ENCODE results near the gene RBKS. TPM values are rescaled to one million over a fixed set of nuclear protein-coding genes. Genes with fewer than 3 reads are reported as not detected.

The RBKS gene
- total RNA-seq, 3 donors from 2014 or later: 5.9 to 10.6 (median 10.3) TPM

DNA sequence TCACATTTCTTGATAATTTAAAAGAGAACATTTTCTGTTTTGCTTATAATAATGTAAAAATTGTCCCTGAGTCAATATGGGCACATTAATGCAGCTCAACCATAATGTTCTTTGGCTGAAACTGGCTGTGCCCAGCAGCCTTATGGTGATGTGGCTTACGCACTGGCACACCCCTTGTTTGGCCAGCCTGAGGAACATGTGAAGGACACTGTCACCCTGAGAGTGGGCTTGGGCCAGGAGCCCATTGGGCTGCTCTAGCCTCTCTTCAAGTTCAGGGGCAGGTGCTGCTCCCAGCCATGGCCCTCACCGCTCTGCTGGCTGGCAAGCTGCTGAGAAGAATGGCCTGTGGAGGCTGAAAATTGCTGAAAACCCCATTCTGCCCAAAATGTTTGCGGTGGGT lies 81.2 kb downstream of the RBKS start:
- TF ChIP-seq, protein P1, sequence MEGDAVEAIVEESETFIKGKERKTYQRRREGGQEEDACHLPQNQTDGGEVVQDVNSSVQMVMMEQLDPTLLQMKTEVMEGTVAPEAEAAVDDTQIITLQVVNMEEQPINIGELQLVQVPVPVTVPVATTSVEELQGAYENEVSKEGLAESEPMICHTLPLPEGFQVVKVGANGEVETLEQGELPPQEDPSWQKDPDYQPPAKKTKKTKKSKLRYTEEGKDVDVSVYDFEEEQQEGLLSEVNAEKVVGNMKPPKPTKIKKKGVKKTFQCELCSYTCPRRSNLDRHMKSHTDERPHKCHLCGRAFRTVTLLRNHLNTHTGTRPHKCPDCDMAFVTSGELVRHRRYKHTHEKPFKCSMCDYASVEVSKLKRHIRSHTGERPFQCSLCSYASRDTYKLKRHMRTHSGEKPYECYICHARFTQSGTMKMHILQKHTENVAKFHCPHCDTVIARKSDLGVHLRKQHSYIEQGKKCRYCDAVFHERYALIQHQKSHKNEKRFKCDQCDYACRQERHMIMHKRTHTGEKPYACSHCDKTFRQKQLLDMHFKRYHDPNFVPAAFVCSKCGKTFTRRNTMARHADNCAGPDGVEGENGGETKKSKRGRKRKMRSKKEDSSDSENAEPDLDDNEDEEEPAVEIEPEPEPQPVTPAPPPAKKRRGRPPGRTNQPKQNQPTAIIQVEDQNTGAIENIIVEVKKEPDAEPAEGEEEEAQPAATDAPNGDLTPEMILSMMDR (IDR thresholded peaks at IDR 0.05): no peak
- no peak for DNase-seq
- intact Hi-C loops (cut with DNase I, micrococcal nuclease): no loop called here

DNA sequence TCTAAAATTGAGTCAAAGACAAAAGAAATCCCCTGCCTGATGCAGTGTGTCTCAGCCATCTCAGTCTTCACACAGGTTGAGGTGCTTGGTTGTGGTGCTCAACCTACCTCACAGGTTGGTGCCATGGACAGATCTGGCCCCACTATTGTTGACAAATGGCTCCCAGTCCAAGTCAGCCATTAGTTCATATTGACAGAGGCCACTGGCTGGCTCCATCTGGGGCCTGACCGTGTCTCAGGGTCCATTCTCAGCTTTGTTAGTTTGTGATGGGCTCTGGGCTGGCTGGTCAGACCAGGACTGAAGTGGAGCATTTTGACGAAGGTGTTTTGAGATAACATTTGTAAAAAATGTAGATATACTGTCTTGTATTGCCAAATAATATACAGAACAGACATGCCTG lies 81.8 kb downstream of the RBKS start:
- Histone ChIP-seq H3K9me3 (no peaks in the 10 kb centered on the region), H3K4me3 (no peak overlapping the region), H3K4me1 (ENCODE audit: low read depth) (no peaks in the 10 kb centered on the region), H3K36me3 (ENCODE audit: low read depth) (no peaks in the 10 kb centered on the region)
- intact Hi-C loops (cut with DNase I, micrococcal nuclease): no loop called here
- DNase-seq (no peak), ATAC-seq (no peak)
- TF ChIP-seq, protein P1 (IDR thresholded peaks at IDR 0.05): no peak

More for the DNA sequence above, 81.2 kb downstream of the RBKS start:
- Histone ChIP-seq H3K4me1 (ENCODE audit: low read depth) (no peaks in the 10 kb centered on the region), H3K9me3 (no peaks in the 10 kb centered on the region), H3K4me3 (no peak overlapping the region), H3K36me3 (ENCODE audit: low read depth) (no peaks in the 10 kb centered on the region)
- ATAC-seq: no peak

DNA sequence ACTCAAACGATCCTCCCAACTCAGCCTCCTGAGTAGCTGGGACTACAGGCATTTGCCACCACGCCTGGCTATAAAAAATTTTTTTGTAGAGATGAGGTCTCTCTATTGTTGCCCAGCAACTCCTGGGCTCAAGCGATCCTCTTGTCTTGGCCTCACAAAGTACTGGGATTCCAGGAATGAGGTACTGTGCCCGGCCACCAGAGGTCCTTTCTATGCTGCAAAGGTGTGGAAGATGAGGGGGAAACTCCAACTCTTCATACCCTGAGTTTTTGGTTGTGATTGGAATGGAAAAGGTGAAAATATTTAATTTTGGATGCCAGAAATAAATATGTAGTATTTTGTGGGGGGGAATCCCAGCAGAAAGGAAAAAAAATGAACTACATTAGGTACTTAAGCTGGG lies 82.7 kb downstream of the RBKS start:
- DNase-seq (peak in 2 of 3 donors; percentile 58 to 64), ATAC-seq (peak; percentile 71)
- H3K9me3 ChIP-seq: no peaks in the 10 kb centered on the region
- no peak overlapping the region for H3K4me3 ChIP-seq
- TF ChIP-seq, protein P1 (IDR thresholded peaks at IDR 0.05): peak; percentile 37
- H3K36me3 ChIP-seq (ENCODE audit: low read depth): no peaks in the 10 kb centered on the region
- intact Hi-C loops (cut with DNase I, micrococcal nuclease): no loop called here
- no peaks in the 10 kb centered on the region for H3K4me1 ChIP-seq (ENCODE audit: low read depth)

DNA sequence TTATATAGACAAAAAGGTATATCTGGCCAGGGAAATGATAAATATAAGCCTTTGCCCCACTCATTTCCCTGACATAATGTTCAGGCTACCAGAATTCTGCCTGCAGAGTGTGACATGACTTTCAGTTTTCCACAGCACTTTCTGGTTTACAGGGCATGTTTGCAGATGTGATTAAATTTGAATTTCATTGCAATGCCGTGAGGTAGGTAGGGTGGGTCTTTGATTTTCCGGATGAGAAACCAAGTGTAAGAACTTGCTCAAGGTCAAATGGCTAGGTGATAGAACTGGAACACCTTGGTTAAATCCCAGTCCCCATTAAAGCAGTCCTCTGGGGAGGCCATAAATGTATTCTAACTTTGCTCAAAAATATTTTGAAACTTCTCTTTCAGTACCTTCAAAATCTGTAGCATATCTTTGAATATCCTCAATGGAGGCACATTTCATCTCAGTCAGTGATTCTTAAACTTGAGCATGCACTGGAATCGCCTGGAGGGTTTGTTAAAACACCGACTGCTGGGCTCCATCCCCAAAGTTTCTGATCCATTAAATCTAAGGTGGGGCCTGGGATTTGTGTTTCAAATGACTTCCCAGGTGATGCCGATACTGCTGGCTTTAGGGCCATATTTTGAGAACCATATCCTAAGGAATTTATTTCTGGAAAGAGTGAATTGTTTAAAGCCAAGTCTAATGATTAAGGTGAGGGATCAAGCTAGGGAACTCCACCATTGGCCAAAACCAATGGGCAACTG lies 83.7 kb downstream of the RBKS start:
- DNase-seq (no peak), ATAC-seq (no peak)
- Histone ChIP-seq H3K4me3 (no peak overlapping the region), H3K4me1 (ENCODE audit: low read depth) (no peaks in the 10 kb centered on the region), H3K36me3 (ENCODE audit: low read depth) (no peaks in the 10 kb centered on the region), H3K9me3 (no peaks in the 10 kb centered on the region)
- TF ChIP-seq, protein P1 (IDR thresholded peaks at IDR 0.05): no peak
- intact Hi-C loops (cut with DNase I, micrococcal nuclease): no loop called here

DNA sequence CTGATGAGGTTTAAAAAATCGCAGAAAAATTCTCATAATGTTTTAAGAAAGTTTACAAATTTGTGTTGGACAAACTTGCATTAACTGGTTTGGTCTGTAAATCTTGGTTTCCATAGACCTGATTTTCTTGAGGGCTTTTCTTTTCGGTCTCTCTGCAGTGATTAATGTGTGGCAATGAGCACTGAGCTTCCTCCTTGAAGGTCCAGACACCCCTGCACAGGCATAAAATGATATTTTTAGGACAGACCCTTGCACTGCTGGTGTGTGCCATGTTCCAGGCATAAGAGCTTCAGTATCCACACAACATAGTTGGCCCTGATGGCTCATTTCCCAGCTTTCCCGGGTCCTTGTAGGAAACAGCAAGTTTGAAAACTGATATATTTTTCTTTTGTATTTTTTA lies 85.0 kb downstream of the RBKS start:
- H3K36me3 ChIP-seq (ENCODE audit: low read depth): no peaks in the 10 kb centered on the region
- ATAC-seq: no peak

More for the DNA sequence above, 85.0 kb downstream of the RBKS start:
- intact Hi-C loops (cut with DNase I, micrococcal nuclease): no loop called here
- H3K4me1 ChIP-seq (ENCODE audit: low read depth): no peaks in the 10 kb centered on the region
- TF ChIP-seq, protein P1 (IDR thresholded peaks at IDR 0.05): no peak
- no peak overlapping the region for H3K4me3 ChIP-seq
- no peak for DNase-seq
- no peaks in the 10 kb centered on the region for H3K9me3 ChIP-seq
